IPS-11a (cell line): ENCODE data around the gene FASTKD3.
"Not testable (repeated sequence)": the region's sequence is repeated elsewhere in the genome, so short reads cannot be mapped to it uniquely, and the experiment has no call there.

Experiments used
- H3K4me3 ChIP-seq: one replicate; pipeline ENCODE4 v1.5.1; 2013; ENCODE audit warnings: low read depth, low read length, control low read depth

Gene FASTKD3, protein sequence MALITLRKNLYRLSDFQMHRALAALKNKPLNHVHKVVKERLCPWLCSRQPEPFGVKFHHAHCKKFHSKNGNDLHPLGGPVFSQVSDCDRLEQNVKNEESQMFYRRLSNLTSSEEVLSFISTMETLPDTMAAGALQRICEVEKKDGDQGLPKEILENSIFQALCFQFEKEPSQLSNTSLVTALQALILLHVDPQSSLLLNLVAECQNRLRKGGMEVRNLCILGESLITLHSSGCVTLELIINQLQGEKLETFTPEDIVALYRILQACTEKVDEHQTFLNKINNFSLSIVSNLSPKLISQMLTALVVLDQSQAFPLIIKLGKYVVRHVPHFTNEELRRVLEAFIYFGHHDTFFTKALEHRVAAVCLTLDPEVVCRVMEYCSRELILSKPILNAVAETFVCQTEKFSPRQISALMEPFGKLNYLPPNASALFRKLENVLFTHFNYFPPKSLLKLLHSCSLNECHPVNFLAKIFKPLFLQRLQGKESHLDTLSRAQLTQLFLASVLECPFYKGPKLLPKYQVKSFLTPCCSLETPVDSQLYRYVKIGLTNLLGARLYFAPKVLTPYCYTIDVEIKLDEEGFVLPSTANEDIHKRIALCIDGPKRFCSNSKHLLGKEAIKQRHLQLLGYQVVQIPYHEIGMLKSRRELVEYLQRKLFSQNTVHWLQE

DNA sequence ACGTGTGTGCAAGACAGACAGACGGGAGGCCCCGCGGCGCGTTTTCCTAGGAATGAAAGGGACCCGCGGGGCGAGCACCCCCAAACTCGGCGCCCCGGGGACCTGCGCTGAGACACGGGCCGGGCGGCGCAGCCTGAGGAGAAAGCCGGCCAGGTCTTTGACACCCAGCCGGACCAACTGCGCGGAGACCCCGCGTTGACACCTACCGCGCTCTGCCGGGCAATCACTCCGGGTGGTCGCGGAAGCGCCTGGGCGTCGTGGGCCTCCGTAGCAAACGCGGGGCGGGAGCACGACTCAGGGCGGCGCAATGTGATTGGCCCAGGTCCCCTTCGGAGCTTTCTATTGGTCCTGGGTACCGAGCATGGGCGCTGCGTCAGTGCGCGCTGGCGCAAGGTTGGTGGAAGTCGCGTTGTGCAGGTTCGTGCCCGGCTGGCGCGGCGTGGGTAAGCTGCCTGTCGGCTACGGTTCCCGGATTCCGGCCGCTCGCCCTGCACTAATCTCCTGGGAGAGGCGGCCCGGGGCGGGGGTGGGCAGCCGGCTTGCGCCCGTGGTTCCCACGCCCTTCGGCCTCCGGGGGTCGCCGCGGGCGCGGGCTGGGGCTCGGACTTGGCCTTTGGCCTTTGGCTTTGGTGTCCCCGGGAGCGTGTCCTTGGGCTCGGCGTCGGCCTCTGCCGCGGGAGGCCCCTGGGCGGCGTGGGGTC, at the start of gene FASTKD3, which contains the start of gene MTRR:
Gene FASTKD3, minus strand, starts transcription at position 259 of the 701 bp plus-strand sequence. CDS start 948 bp downstream, outside the sequence.
Gene MTRR, plus strand, starts transcription at position 376 of the 701 bp plus-strand sequence. CDS start 1,647 bp downstream, outside the sequence.
- H3K4me3 ChIP-seq, result peak within 1 kb of the TSS; percentile 78

DNA sequence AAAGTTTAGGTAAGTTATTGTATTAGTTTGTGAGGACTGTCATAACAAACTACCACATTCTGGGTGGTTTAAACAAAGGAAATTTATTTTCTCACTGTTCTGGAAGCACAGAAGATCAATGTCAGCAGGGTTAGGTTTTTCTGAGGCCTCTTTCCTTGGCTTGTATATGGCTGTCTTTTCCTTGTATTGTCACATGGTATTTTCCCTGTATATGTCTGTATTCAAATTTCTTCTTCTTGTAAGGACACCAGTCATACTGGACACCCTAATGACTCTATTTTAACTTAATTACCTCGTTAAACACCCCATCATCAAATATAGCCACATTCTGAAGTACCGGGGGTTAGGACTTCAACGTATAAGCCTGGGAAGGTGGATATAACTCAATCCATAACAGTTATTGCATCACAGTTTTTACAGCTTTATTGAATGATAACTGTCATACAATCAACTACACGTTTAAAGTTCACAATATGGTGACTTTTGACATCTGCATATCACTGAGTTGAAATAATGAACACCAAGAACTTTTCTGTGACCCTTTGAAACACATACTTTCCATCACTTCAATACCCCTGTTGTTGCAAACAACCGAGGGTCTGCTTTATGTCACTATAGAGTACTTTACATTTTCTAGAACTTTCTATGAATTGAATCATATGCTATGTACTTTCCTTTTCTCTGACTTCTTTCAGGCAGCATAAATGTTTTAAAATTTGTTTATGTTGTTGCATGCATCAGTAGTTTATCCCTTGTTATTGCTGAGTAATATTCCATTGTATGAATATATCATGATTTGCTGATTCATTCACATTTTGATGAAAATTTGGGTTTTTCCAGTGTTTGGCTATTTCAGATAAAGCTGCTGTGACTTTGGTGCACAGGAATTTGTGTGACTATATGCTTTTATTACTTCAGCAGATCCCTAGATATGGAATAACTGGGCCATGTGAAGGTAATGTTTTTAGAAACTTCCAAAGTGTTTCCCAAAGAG, 48.6 kb upstream of the FASTKD3 start:
- no peak overlapping the region for H3K4me3 ChIP-seq

DNA sequence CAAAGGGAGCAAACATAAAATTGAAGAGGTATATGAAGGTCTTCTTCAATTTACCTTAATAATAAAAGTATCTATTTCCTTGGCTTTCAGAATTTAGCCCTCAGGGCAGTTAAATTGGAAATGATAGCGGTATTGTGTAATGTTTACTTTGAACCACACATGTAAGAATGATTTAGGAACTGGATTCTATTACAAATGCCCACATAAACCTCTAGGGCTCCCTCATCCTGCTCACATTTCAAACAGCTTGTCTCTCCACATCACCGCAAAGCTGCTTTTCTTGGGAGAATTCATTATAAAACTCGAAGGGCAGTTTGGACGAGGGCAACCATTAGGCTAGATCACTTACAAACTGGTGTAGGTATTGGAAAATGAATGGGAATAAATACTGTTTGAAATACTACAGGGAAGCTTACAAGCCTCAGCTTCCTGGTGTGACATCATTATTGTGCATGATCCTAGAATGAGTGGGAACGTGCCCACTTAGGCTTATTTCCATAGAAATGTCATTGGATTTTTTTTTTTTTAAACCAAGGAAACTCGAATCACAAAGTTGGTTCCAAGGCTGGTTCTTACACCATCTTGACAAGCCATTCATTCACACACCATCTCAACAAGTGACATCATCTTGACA, 47.5 kb upstream of the FASTKD3 start:
- H3K4me3 ChIP-seq, result no peak overlapping the region

DNA sequence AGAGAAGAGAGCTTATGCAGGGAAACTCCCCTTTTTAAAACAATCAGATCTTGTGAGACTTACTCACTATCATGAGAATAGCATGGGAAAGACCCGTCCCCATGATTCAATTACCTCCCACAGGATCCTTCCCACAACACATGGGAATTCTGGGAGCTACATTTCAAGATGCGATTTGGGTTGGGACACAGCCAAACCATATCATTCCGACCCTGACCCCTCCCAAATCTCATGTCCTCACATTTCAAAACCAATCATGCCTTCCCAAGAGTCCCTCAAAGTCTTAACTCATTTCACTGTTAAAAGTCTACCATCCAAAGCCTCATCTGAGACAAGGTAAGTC, 42.6 kb upstream of the FASTKD3 start:
- H3K4me3 ChIP-seq, result not testable (repeated sequence)

DNA sequence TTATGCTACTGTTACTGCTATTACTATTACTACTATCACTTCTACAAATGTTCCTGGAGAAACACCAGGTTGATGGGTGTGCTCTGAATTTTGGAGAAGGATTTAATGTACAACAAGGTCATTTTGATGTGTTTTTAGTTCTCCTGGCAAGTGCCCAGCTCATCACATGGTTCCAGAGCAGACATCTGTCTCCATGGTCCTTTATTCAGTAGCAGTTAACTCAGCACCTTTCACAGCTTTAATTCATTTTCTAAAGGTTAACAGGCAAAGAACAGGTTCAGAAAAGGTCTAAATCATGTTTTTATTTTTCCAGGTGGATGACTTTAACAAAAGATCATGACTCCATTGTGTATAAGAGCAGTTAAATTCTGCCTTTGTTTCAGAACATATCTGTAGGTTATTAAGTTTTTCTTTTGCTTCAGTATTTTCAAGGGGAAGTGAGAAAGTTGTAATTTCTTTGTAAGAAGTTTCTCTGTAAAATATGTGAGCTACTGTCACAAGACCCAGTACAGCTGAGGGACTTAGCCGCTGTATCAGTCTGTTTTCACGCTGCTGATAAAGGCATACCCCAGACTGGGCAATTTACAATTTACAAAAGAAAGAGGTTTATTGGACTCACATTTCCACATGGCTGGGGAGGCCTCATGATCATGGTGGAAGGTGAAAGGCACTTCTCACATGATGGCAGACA, 42.1 kb upstream of the FASTKD3 start:
- H3K4me3 ChIP-seq, result no peak overlapping the region

DNA sequence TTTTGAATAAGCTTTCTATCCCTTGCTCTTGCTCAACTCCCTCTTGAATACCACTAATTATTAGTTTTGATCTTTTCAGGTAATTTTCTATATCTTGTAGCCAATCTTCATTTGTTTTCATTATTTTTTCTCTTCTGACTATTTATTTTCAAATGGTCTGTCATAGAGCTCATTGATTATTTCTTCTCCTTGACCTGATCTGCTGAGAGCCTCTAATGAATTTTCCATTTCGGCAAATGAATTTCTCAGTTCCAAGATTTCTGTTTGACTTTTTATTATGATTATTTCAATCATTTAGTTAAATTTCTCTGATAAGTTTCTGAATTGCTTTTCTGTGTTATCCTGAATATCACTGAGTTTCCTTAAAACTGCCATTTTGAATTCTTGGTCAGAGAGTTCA, 39.5 kb upstream of the FASTKD3 start:
- H3K4me3 ChIP-seq, result no peak overlapping the region

DNA sequence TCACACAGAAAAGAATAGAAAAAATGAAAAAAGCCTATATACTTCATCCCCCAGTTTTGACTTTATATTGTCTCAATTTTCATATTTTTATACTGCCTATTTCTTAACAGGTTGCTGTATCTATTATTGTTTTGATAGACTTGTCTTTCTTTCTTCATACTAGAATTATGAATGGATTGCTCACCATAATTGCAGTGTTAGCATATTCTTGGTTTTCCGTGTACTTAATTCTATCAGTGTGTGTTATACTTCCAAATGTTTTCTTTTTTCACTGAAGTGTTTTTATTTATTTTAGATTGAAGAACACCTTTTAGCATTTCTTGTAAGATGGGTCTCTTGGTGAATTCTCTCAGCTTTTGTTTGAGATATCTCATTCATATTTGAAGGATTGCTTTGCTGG, 38.8 kb upstream of the FASTKD3 start:
- H3K4me3 ChIP-seq, result no peak overlapping the region

DNA sequence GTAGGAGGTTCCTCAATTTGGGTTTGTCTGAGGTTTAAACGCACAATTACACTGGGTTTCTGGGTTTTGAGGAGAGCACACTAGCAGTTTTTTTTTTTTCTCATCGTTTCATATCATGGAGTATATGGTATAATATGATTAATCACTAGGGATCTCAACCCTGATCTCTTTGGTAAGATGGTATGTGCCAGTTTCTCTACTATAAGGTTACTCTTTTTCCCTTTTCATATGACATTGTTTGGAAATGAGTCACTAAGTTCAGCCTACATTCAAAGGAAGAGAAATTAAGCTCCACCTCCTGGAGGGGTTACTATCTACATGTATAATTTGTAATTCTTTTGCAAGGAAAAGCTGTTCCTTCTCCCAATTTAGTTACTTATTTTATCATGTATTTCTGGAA, 35.3 kb upstream of the FASTKD3 start:
- no peak overlapping the region for H3K4me3 ChIP-seq

DNA sequence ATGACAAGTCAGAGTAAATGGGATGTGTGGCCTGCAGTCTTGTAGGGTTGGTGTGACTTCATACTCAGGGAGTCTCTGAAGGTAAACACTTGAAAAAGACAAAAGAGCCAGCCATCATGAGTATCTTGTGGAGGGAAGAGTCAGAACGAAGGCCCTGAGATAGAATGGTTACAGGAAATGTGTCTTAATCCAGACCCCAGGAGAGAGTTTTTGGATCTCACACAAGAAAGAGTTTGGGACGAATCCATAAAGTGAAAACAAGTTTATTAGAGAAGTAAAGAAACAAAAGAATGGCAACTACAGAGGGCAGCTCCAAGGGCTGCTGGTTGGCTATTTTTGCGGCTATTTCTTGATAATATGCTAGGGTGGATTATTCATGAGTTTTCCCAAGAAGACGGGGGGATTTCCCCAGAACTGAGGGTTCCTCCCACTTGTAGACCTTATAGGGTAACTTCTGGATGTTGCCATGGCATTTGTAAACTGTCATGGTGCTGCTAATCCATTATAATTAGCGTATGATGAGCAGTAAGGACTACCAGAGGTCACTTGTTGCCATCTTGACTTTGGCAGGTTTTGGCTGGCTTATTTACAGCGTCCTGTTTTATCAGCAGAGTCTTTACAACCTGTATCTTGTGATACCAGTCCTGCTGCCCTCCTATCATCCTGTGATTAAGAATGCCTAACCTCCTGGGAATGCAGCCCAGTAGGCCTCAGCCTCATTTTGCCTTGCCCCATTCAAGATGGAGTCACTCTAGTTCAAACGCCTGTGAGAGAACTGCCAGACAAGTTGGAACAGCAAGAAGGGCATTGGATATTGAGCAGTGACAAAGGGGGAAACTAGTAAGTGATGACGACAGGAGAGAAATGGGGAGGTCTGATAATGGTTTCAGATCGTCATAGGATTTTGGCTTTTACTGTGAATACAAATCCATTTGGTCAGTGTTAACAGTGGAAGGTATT, 34.1 kb upstream of the FASTKD3 start:
- H3K4me3 ChIP-seq, result no peak overlapping the region

DNA sequence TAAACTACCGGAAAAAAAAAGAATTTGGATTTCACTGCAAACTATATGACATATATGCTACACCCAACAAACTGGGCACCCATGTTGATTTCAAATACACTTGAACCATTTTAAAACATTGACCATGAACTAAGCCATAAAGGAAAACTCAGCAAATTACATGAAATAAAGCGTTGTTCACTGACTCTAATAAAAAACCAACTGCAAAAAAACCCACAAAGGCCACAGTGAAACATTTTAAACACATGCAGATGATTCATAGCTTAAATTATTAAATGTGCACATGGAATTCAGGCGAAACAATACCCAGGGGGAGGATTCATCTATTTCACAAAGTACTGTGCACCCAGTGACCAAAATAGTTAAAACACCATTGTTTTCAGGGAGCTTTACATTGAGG, 33.4 kb upstream of the FASTKD3 start:
- no peak overlapping the region for H3K4me3 ChIP-seq

DNA sequence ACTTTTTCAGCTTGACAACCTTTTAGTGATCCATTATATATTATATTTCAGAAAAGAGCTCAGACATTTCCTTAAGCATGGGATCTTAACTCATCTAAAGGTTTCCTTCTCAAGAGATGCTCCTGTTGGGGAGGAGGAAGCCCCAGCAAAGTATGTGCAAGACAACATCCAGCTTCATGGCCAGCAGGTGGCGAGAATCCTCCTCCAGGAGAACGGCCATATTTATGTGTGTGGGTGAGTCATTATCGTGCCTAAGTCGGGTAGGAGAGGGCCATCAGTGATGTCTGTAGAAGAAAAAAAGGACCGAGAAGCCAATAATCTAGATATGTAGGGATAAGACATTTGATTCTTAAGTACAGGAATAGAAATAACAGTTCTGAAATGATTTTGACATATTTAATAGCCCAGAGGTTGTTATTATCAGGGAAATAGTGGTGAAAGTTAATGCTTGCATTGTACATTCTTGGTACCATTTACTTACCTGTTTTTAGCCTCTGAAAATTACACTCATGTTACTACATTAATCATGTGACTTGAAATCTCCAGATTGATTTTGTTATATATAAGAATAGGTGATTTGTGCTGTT, 28.3 kb upstream of the FASTKD3 start:
- H3K4me3 ChIP-seq, result no peak overlapping the region

DNA sequence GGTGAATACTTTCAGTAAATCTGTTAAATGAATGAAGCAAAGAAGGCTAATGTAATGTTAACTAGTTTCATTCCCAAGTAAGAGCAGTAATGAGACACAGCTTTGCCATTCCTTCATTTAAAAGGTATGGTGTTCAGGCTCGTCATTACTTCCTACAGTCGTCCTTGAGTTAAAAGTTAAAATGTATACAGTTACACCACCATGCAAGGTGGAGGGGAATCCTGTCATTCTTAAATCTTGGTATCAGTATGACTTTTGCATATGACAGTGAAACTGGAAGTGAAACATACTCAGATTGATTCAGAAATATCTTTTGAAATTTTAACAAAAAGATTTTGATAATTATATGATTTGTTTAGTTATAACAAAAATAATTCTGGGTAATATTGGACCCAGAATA, 26.0 kb upstream of the FASTKD3 start:
- H3K4me3 ChIP-seq, result no peak overlapping the region

DNA sequence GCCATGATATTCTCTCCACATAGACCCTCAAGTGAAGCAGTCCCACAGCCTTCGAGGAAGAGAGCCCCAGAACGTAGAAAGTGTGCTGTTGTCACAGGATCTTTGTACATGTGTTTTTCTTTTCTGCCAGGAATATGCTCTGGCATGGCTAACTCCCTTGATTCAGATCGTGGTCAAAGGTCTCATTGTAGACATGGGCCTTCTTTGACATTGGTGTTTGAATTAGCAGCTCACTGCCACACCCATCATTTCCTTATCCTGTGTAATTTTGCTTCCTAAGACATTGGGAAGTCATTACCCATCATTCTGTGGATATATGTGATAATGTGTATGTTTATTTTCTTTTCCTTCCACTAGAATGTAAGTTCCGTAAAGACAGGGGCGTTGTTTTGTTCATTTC, 25.6 kb upstream of the FASTKD3 start:
- H3K4me3 ChIP-seq, result no peak overlapping the region

DNA sequence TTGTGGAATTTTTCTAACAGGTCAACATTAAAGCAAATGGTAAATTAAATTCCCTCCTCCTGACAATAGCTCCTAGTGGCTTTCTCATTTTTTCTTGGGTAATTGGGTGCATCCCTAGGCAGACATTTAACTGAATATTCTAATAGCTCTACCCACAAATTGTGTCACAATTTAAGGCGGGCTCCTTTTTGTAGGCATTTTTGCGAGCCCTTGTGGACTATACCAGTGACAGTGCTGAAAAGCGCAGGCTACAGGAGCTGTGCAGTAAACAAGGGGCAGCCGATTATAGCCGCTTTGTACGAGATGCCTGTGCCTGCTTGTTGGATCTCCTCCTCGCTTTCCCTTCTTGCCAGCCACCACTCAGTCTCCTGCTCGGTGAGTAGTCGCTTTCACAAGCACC, 20.1 kb upstream of the FASTKD3 start:
- H3K4me3 ChIP-seq, result no peak overlapping the region

DNA sequence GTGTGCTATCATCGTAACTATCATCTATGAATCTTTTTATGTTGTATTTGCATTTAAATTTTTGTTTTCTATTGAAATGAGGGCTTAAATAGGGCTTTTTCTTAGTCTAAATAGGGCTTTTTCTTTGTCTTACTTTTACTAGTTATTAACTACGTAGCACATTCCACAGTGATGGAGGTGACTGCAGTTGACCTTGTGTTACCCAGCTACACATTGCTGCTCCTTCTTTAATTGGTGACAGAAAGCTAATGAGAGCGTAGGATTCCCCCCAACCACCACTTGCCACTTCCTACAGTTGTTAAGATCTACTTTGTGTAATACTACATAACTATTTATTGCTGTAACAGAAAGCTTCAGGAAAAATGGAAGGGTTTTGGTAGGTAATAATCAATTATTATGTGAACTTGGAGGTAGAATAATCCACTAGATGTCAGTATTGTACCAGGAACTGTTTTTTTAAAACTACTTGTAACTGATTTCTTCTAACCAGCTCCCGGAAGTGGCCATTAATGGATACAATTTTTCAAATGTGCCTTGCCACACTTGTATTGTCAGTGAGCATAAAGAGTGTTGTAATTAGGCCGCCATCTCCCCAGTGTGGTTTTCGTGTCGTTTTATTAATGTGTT, 18.1 kb upstream of the FASTKD3 start:
- H3K4me3 ChIP-seq, result no peak overlapping the region

DNA sequence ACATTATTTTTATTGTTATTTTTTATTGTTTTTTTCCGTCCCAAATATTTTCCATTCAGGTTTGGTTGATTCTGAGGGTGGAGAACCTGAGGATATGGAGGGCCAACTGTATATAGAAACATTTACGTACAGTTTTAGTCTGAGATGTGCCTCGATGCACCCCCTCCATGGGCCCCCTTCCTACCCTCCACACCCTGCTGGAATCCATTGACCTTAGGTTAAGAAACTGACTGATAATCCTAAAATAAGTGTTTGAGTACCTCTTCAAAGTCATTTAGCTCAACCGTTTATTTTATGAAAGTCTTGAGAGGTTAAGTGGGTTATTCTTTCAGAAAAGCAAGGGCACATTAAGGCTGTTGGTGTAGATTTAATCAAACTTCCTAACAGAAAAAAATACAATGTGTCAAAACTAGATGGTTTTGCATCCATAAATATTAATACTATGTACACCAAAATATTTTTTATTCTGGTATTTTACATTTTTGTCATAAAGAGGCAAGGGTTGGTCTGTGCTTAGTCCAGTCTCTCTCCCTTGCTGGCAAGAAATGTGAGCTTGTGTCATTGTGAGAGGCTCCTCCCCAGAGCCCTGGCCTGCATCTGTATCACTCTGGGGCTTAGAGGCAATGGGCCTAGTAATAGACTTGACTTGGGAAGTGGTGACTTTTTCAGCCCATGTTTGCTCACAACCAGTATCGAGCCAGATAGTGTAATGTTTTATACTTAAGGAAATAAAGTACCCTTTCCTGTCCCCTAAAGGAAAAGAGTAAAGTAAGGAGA, 15.8 kb upstream of the FASTKD3 start:
- H3K4me3 ChIP-seq, result no peak overlapping the region

DNA sequence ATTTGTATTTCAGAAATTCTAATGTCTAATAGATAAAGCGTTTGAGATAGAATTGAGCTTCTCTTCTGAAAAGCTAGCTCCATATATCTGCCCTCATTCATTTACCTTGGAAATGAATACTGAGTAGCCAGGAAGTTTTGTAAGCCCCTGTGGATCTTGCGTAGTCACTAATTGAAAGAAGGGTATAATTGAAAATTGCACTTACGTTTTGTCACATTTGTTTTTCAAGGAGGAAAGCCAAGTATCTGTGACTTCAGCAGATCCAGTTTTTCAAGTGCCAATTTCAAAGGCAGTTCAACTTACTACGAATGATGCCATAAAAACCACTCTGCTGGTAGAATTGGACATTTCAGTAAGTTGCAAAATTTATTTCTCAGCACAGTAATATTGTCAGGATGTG, 14.1 kb upstream of the FASTKD3 start:
- H3K4me3 ChIP-seq, result no peak overlapping the region
